Measurements from ENCODE around the gene SRCAP.

The SRCAP gene

GRCh38 chr16:30663038-30663437 is 35.9 kb upstream of the SRCAP start:
- TF ChIP-seq EZH2phosphoT487 (IDR thresholded peaks at IDR 0.05; ENCODE audit: borderline replicate concordance) (no peak), CTCF (conservative IDR thresholded peaks at IDR 0.05; ENCODE audit: low read length) (no peak)
- Histone ChIP-seq H4K20me1 (ENCODE audit: insufficient read depth, low read length, poor library complexity, severe bottlenecking) (peaks cover 46% of the 10 kb centered on the region), H3K9ac (ENCODE audit: low read depth, low read length, poor library complexity, severe bottlenecking) (no peak overlapping the region), H3K79me2 (ENCODE audit: insufficient read depth, low read length) (peaks cover 58% of the 10 kb centered on the region), H3K4me1 (ENCODE audit: insufficient read depth, low read length, poor library complexity, severe bottlenecking) (peaks cover 24% of the 10 kb centered on the region), H3K9me2 (replicated peaks; ENCODE audit: low read depth, low read length) (no peaks in the 10 kb centered on the region), H3F3A (ENCODE audit: low read depth) (no peaks in the 10 kb centered on the region), H3K36me3 (ENCODE audit: insufficient read depth, low read length) (peaks cover 63% of the 10 kb centered on the region; the same call in 1 of the 2 replicates), H3K9me3 (ENCODE audit: insufficient read depth, low read depth, low read length) (no peaks in the 10 kb centered on the region), H3K4me2 (ENCODE audit: low read depth, low read length, poor library complexity, severe bottlenecking) (peak overlapping the region; percentile 99), H3K27me3 (ENCODE audit: insufficient read depth, low read length, poor library complexity, severe bottlenecking) (no peaks in the 10 kb centered on the region), H3K4me3 (ENCODE audit: low read length, poor library complexity, severe bottlenecking) (no peak overlapping the region), H2AFZ (ENCODE audit: low read length) (no peak overlapping the region)

GRCh38 chr16:30663820-30664219 is 35.2 kb upstream of the SRCAP start:
- TF ChIP-seq EZH2phosphoT487 (IDR thresholded peaks at IDR 0.05; ENCODE audit: borderline replicate concordance), result no peak
- TF ChIP-seq CTCF (conservative IDR thresholded peaks at IDR 0.05; ENCODE audit: low read length), result no peak
- Histone ChIP-seq H3K4me3 (ENCODE audit: low read length, poor library complexity, severe bottlenecking) (no peak overlapping the region), H3K27me3 (ENCODE audit: insufficient read depth, low read length, poor library complexity, severe bottlenecking) (no peaks in the 10 kb centered on the region), H3K9me3 (ENCODE audit: insufficient read depth, low read depth, low read length) (no peaks in the 10 kb centered on the region), H3K4me1 (ENCODE audit: insufficient read depth, low read length, poor library complexity, severe bottlenecking) (peaks cover 24% of the 10 kb centered on the region), H2AFZ (ENCODE audit: low read length) (no peak overlapping the region), H3K9me2 (replicated peaks; ENCODE audit: low read depth, low read length) (no peaks in the 10 kb centered on the region), H3K79me2 (ENCODE audit: insufficient read depth, low read length) (peaks cover 58% of the 10 kb centered on the region), H3K9ac (ENCODE audit: low read depth, low read length, poor library complexity, severe bottlenecking) (no peak overlapping the region), H4K20me1 (ENCODE audit: insufficient read depth, low read length, poor library complexity, severe bottlenecking) (peaks cover 46% of the 10 kb centered on the region), H3K36me3 (ENCODE audit: insufficient read depth, low read length) (peaks cover 70% of the 10 kb centered on the region; the same call in 1 of the 2 replicates), H3K4me2 (ENCODE audit: low read depth, low read length, poor library complexity, severe bottlenecking) (peak overlapping the region; percentile 99), H3F3A (ENCODE audit: low read depth) (no peaks in the 10 kb centered on the region)

GRCh38 chr16:30664616-30665109 is 34.3 kb upstream of the SRCAP start:
- Histone ChIP-seq H3K9ac (ENCODE audit: low read depth, low read length, poor library complexity, severe bottlenecking) (no peak overlapping the region), H3K4me3 (ENCODE audit: low read length, poor library complexity, severe bottlenecking) (no peak overlapping the region), H3F3A (ENCODE audit: low read depth) (no peaks in the 10 kb centered on the region), H3K27me3 (ENCODE audit: insufficient read depth, low read length, poor library complexity, severe bottlenecking) (no peaks in the 10 kb centered on the region), H3K4me1 (ENCODE audit: insufficient read depth, low read length, poor library complexity, severe bottlenecking) (peaks cover 24% of the 10 kb centered on the region), H3K36me3 (ENCODE audit: insufficient read depth, low read length) (peaks cover 76% of the 10 kb centered on the region; the same call in 1 of the 2 replicates), H3K4me2 (ENCODE audit: low read depth, low read length, poor library complexity, severe bottlenecking) (no peak overlapping the region), H3K9me3 (ENCODE audit: insufficient read depth, low read depth, low read length) (no peaks in the 10 kb centered on the region), H3K79me2 (ENCODE audit: insufficient read depth, low read length) (peaks cover 56% of the 10 kb centered on the region), H4K20me1 (ENCODE audit: insufficient read depth, low read length, poor library complexity, severe bottlenecking) (peaks cover 46% of the 10 kb centered on the region), H2AFZ (ENCODE audit: low read length) (no peak overlapping the region), H3K9me2 (replicated peaks; ENCODE audit: low read depth, low read length) (no peaks in the 10 kb centered on the region)
- no peak for TF ChIP-seq CTCF (conservative IDR thresholded peaks at IDR 0.05; ENCODE audit: low read length)
- TF ChIP-seq EZH2phosphoT487 (IDR thresholded peaks at IDR 0.05; ENCODE audit: borderline replicate concordance), result no peak

Measured in Loucy (cell line).